Stomach (tissue), 9 donors: ENCODE data around the gene ODF2L. TPM values are rescaled to one million over a fixed set of nuclear protein-coding genes. Genes with fewer than 3 reads are reported as not detected.
"Not testable (repeated sequence)": the region's sequence is repeated elsewhere in the genome, so short reads cannot be mapped to it uniquely, and the experiment has no call there.

Experiments used
- DNase-seq, 2 donors: peaks; one replicate each; pipeline versions ENCODE4 v3.0.0 to v3.0.0-alpha.2; 2013 to 2019
- H3K27ac ChIP-seq, 5 donors: fragments of 200-600 bp in 4 of 5; sonication (generic) in 4 of 5; one replicate each; pipeline ENCODE4 v1.5.1; 2013 to 2019; ENCODE audit warnings: mild to moderate bottlenecking in 1 of 5, moderate library complexity in 1 of 5
- H3K27me3 ChIP-seq, 3 donors: fragments of 200-600 bp; sonication (generic); one replicate each; pipeline ENCODE4 v1.5.1; 2017 to 2019; ENCODE audit warnings: mixed run types in 1 of 3
- H3K36me3 ChIP-seq, 4 donors: fragments of 200-600 bp; sonication (generic); 1 replicate in 3 of 4; 2 replicates in 1 of 4; pipeline ENCODE4 v1.5.1; 2016 to 2019
- H3K4me1 ChIP-seq, 4 donors: fragments of 200-600 bp; sonication (generic); one replicate each; pipeline ENCODE4 v1.5.1; 2016 to 2019
- H3K4me3 ChIP-seq, 4 donors: fragments of 200-600 bp; sonication (generic) in 3 of 4; one replicate each; pipeline ENCODE4 v1.5.1; 2016 to 2019; ENCODE audit warnings: mild to moderate bottlenecking in 1 of 4
- H3K9me3 ChIP-seq, 4 donors: fragments of 200-600 bp; sonication (generic); one replicate each; pipeline ENCODE4 v1.5.1; 2016 to 2019
- CTCF ChIP-seq, 7 experiments: fragments of 450-650 bp in 4 of 7; fragments of 200-600 bp in 3 of 7; sonication (generic) in 3 of 7; IDR thresholded peaks; one replicate each; pipeline ENCODE4 v1.5.1; 2016 to 2019; ENCODE audit warnings: antibody characterized with exemption in 7 of 7, control low read depth in 2 of 7, mild to moderate bottlenecking in 1 of 7
- EP300 ChIP-seq: sonication (generic); formaldehyde crosslinking; IDR thresholded peaks from one replicate; pipeline ENCODE4 v1.6.1; 2017; ENCODE audit warnings: antibody characterized with exemption
- POLR2A ChIP-seq, 4 donors: fragments of 450-650 bp; IDR thresholded peaks; one replicate each; pipeline ENCODE4 v1.6.1; 2016; ENCODE audit warnings: antibody characterized with exemption in 4 of 4, control low read depth in 2 of 4, mild to moderate bottlenecking in 1 of 4, moderate library complexity in 1 of 4
- POLR2AphosphoS5 ChIP-seq, 3 donors: sonication (generic); formaldehyde crosslinking; IDR thresholded peaks; one replicate each; pipeline ENCODE4 v1.6.1; 2016; ENCODE audit warnings: antibody characterized with exemption in 3 of 3
- WGBS, 5 donors: extraction: QIAGEN DNeasy Blood & Tissue Kit in 3 of 5; methylation state at CpG; one replicate each; pipeline versions ENCODE4 v1.1.5 to v1.1.7; 2013 to 2018; 5-methylcytosine and 5-hydroxymethylcytosine counted together
- intact Hi-C: fragments of 100-400 bp; cut with DNase I; formaldehyde crosslinking; loops from one replicate; pipeline ENCODE4 v1.15.1; 2023; ENCODE audit warnings: low total_unique reads
- polyA plus RNA-seq, 3 donors: library from polyadenylated mRNA; stranded (reverse); fragments of 200-250 nt; gene quantifications; one replicate each; pipeline ENCODE4 v1.2.3, GENCODE V29; 2013
- total RNA-seq, 5 donors: library from RNA; depleted of rRNA; stranded (reverse); fragments of >200 nt; gene quantifications; one replicate each; pipeline versions ENCODE4 v1.1.0 to v1.2.3, GENCODE V29; 2014 to 2016
- donor health status: healthy with polysubstance abuse.
- donor health status: Bipolar disorder and iron deficiency.
- donor health status: healthy.

ODF2L gene
- total and polyA plus RNA-seq, 8 donors = 6.0 to 159 (median 49.2) TPM

GRCh38 chr1:86352086-86352485, 44.0 kb downstream of the ODF2L start:
- Histone ChIP-seq H3K27me3 (no peaks in the 10 kb centered on the region), H3K36me3 (peaks cover 0 to 35% (median 28%) of the 10 kb centered on the region in 4 donors), H3K27ac (no peak overlapping the region), H3K4me1 (no peaks in the 10 kb centered on the region), H3K4me3 (no peak overlapping the region), H3K9me3 (no peaks in the 10 kb centered on the region)
- 84 to 95% (median 92%) methylated on average over 1 of the region's 1 CpG for WGBS, 5 donors
- intact Hi-C loops = no loop called here
- DNase-seq = no peak
- TF ChIP-seq POLR2A (IDR thresholded peaks at IDR 0.05) (no peak), CTCF (IDR thresholded peaks at IDR 0.05) (no peak), EP300 (no peak), POLR2AphosphoS5 (IDR thresholded peaks at IDR 0.05) (no peak)

GRCh38 chr1:86350230-86350629, 45.9 kb downstream of the ODF2L start:
- H3K27ac ChIP-seq, H3K9me3 ChIP-seq, H3K27me3 ChIP-seq, DNase-seq, H3K4me1 ChIP-seq, intact Hi-C loops, H3K4me3 ChIP-seq: not testable (repeated sequence)
- WGBS, 5 donors = 91 to 98% (median 92%) methylated on average over 3 of the region's 3 CpGs
- H3K36me3 ChIP-seq = peaks cover 0 to 35% (median 23%) of the 10 kb centered on the region in 4 donors

GRCh38 chr1:86346388-86346787, 49.7 kb downstream of the ODF2L start:
- WGBS, 5 donors = 56 to 88% (median 80%) methylated on average over 1 of the region's 1 CpG
- DNase-seq = no peak
- no peak overlapping the region for H3K4me3 ChIP-seq
- peaks cover 0 to 5% (median under 1%) of the 10 kb centered on the region in 4 donors for H3K36me3 ChIP-seq
- H3K9me3 ChIP-seq = peaks cover 0 to 9% (median 0%) of the 10 kb centered on the region in 4 donors
- H3K4me1 ChIP-seq = no peaks in the 10 kb centered on the region
- no peak for TF ChIP-seq EP300
- no peak for TF ChIP-seq POLR2AphosphoS5 (IDR thresholded peaks at IDR 0.05)
- TF ChIP-seq POLR2A (IDR thresholded peaks at IDR 0.05) = no peak
- no peak for TF ChIP-seq CTCF (IDR thresholded peaks at IDR 0.05)
- no peaks in the 10 kb centered on the region for H3K27me3 ChIP-seq
- H3K27ac ChIP-seq = no peak overlapping the region
- intact Hi-C loops = no loop called here

- H3K27me3 ChIP-seq = no peaks in the 10 kb centered on the region
- H3K4me3 ChIP-seq = no peak overlapping the region
- TF ChIP-seq POLR2A (IDR thresholded peaks at IDR 0.05) (no peak), EP300 (no peak), POLR2AphosphoS5 (IDR thresholded peaks at IDR 0.05) (no peak), CTCF (IDR thresholded peaks at IDR 0.05) (no peak)
- no peak for DNase-seq
- no peaks in the 10 kb centered on the region for H3K4me1 ChIP-seq
- H3K9me3 ChIP-seq = peaks cover 0 to 9% (median 0%) of the 10 kb centered on the region in 4 donors
- no peak overlapping the region for H3K27ac ChIP-seq
- intact Hi-C loops = no loop called here
- 83 to 90% (median 88%) methylated on average over 2 of the region's 2 CpGs for WGBS, 5 donors
- H3K36me3 ChIP-seq = no peaks in the 10 kb centered on the region
Measured at GRCh38 chr1:86345042-86345441, 51.1 kb downstream of the ODF2L start.

GRCh38 chr1:86339906-86340305, 56.2 kb downstream of the ODF2L start:
- H3K4me3 ChIP-seq = no peak overlapping the region
- H3K27ac ChIP-seq = peak overlapping the region in 1 of 5 donors; percentile 51
- intact Hi-C loops = no loop called here
- WGBS, 5 donors = 87 to 96% (median 94%) methylated on average over 7 of the region's 7 CpGs
- DNase-seq = no peak
- TF ChIP-seq POLR2A (IDR thresholded peaks at IDR 0.05) = no peak
- no peak for TF ChIP-seq EP300
- no peak for TF ChIP-seq POLR2AphosphoS5 (IDR thresholded peaks at IDR 0.05)
- no peak for TF ChIP-seq CTCF (IDR thresholded peaks at IDR 0.05)
- H3K9me3 ChIP-seq = peaks cover 0 to 6% (median 0%) of the 10 kb centered on the region in 4 donors
- no peaks in the 10 kb centered on the region for H3K4me1 ChIP-seq
- no peaks in the 10 kb centered on the region for H3K36me3 ChIP-seq
- no peaks in the 10 kb centered on the region for H3K27me3 ChIP-seq
